CD4-positive, alpha-beta T cell treated with Interferon alpha-2 for 1 hour (primary cell): ENCODE measurements around the gene LRFN2.

ENCODE experiments used
- DNase-seq, 2 donors: peaks; one replicate each; pipeline ENCODE4 v3.0.0-alpha.2; 2020 to 2022

LRFN2 gene

DNA sequence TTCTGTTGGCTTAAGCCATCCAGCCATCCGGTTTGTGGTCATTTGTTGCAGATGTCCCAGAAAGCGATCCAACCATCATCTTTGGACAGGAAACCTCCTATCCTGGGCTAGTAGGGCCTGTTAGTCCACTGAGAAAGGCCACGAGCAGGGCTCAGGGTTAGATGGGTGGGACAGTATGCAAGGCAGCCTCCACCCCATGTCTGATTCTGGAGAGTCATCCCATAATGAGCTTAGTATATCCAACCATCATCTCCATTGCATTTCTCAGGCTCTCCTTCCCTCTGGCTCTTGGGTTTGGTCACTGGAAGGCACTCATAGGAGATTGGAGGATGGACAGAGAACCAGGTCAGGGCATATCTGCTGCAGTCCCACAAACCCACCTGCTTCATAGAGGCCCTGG is 117.8 kb downstream of the LRFN2 start:
- no peak for DNase-seq

DNA sequence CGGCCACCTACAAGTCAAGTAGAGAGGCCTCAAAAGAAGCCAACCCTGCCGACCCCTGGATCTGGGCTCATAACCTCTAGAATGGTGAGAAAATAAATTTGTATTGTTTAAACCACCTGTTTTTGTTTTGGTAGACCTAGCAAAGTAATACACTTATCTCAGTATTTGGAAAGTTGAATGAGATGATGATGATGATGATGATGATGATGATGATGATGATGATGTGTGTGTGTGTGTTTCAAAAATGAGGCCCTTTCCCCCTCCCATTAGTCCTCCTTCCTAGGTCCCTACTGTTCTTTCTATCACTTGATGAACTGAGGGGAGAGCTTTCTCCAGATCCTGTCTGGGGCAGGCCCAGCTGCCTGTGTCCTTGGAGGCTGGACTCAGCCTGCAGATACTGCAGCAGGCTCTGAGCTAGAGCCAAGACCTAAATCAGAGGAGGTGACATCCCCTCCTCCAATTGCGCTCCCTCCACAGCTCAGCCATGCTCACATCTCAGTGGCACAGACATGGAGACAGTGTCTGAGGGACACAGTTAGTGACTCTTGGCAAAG is 120.1 kb downstream of the LRFN2 start:
- DNase-seq = no peak

DNA sequence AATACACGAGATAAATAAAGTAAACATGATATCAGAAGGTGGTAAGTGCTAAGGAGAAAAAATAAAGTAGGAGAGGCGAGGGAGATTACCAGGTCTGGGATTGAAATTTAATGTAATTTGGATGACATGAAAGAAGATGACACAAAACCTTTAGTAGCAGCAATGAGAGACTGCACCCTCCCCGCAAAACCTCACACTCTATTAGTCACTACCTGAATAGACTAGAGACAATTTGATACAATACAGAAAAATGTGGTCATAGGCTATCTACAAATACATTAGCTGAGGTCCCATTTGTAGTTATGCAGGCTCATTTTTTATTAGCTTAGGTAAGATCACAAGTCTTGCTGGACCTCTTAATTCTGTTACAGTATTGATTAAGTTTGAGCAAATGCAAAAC is 125.5 kb downstream of the LRFN2 start:
- no peak for DNase-seq

DNA sequence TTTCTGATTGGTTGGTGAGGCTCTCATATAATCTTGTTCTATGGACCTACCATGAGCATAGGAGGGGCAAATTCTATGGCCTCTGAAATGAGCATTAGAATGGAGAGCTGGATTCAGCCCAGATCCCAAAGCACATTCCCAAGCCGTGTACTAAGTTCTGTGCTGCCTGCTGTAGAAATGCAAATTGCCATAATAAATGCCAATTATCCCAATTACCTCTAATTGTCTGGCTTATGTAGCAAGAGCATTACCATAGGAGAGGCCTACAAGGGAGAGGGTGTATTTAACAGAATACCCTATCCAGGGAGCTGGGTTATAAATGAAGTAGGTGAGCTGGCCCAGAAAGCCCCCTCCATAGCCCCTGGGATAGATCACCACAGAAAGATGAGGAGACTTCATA is 126.8 kb downstream of the LRFN2 start:
- no peak for DNase-seq

DNA sequence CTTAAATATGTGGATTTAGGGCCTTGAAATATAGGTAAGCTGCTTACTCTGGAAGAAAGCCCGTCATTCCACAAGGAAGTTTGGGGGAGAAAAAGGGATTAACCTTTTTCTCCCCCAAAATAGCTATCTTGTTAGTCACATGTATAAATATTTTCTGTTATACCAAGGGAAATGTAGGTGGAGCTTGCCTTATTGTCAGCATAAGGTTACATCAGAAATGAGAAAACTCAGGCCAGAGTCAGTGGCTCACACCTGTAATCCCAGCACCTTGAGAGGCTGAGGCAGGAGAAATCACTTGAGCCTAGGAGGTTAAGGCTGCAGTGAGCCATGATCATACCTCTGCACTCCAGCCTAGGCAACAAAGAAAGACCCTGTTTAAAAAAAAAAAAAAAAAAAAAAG is 129.9 kb downstream of the LRFN2 start:
- DNase-seq = no peak

DNA sequence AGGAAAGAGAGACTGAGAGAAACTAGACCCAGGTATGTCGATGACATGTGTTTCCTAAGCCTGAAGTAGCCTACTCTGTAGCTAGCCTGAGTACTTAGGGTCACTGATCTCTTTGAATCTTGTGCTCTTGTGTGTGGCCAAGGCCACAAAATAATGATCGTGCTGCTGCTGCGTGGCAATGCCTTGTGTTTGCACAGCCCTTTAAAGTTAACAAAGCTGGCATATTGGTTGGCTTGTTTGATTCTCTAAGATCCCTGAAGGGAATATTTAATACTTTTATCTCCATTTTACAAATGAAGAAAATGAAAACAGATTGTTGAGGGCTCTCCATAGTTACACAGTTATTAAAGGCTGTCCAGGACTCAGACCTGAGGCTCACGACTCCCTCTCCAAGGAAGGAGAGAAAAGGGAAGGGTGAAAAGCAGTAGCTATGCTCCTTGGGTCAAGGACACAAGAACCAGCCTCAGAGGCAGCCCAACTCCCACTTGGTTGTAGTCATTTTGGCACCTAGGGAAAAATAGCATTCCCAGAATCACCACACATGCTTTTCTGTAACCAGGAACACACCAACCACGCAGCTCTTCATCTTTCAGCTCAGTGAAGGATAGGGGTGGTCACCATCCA is 130.7 kb downstream of the LRFN2 start:
- DNase-seq = no peak

DNA sequence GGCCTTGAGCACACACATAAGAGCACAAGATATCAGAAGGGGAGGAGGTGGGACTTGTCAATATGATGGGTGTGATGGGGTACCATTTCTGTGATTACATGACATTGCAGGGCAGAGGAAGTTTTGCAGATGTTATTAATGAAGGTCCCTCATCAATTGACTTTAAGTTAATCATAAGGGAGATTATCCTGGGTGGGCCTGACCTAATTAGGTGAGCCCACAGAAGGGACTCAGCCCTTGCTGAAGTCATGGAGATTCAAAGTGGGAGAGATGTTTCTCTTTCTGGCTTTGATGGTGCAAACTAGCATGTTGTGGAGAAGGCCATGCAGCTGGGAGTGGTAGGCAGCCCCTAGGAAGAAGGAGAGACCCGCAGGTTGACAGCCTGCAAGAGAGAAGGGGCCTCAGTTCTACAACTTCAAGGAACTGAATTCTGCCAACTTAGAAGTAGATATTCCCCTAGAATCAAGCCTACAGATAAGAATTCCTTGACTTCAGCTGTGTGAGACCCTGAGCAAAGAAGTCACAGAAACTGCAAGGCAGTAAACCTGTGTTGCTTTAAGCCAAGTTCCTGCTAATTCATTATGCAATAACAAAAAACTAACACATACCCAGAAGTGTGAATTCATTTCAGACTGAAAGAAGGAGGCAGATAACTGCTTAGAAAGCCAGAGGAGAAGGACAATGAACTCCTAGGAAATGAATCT is 131.3 kb downstream of the LRFN2 start:
- no peak for DNase-seq

DNA sequence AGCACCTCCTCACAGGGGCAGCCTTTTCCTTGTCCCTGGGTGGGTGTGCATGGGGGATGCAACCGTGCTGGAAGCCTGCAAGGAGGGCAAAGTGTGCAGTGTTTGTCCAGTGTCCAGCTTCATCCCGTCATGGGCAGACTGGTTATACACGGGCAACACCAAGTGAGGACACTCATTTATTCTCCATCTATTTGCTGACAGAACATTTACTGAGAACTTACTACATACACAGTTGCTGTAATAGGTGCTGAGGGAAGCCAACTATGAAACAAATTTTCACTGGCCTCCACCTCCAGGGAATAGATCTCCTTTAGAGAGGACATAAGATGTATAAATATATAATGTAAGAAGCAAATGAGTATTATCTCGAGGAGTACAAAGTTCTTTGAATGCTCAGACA is 136.7 kb downstream of the LRFN2 start:
- no peak for DNase-seq

DNA sequence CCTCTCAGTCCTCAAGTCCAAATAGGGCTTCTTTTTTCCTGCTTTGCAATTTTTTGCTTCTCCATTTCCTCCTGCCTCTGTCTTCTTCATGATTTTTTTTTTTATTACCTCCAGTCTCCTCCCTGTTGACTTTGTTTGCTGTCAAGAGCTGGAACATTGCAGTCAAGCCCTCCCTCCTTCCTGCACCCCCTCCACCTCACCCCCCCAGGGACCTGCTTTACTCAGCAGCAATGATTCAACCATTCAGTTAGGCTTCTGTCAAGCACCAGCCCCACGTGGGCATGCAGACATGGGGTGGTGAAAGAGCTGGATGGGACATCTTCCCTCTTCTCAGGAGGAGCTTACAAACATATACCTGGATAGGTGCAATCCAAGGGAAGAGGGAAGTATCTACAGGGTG is 142.4 kb downstream of the LRFN2 start:
- no peak for DNase-seq

DNA sequence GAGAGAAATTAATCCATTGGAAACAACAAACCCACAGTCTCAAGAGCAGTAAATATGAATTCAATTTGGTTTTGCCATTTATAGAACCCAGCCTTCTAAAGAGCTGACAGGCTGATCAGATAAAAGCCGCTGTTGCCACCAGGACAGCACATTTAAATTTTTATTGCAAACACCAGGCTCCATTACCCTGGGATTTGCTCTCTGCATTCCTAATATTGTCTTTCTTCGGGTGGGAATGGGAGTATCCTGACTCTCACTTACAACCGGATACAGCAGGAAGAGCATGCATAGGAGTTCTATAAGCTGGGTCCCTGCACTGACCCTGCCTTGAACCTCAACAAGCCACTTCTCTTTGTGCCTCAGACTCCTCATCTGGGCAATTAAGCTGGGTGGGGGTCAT is 142.9 kb downstream of the LRFN2 start:
- no peak for DNase-seq

DNA sequence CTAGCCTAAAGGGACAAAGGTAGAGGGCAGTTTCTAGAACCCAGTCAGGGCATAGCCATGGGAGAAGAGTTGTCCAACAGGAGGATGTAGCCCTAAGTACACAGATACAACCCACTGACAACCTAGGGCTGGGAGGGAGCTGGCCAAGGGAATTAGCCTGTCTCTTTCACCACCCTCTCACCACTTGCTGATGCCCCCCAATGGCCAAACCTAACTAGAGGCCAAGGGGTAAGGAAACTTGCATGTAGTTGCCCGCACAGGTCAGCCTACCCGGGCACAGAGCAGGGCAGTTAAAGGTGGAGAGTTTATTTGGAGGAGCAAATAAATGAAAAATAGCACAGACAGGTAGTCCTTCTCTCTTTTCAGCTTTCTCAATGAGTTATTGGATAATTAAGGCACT is 143.3 kb downstream of the LRFN2 start:
- DNase-seq = no peak

DNA sequence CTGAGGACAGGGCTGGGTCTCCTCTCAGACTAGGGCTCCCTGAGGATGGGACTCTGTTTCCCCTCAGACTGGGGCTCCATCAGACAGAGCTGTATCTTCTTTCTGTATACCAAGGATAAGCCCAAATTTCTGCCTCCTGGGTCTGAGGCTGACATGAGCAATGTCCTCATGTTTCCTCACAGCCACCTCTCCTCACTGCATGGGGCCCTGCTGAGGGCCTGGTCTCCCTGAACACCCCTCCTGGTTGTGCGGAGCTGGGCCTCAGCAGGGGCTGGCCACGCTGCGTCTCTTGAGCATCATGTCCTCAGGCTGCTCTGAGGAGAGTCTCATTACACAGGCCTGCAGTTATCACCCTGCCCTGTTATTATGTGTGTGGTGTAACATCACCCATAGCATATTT is 144.6 kb downstream of the LRFN2 start:
- no peak for DNase-seq

DNA sequence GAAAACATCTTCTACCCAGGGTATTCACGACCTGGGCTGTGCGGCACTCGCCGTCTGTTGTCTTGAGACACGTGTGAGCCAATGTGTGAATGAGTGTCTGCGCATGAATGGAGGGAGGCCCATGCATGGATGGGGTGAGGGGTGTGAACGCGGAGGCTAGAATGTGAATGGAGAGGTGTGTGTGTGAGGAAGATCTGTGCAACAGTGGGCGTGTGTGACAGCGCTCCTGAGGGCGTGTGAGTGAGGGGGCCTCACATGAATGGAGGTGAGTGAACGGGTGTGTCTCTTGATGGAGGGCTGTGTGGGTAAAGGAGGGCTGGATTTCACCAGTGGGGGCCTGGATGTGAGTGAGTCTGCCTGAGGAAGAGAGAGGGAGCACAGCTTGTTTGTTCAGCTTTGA is 146.0 kb downstream of the LRFN2 start:
- no peak for DNase-seq

DNA sequence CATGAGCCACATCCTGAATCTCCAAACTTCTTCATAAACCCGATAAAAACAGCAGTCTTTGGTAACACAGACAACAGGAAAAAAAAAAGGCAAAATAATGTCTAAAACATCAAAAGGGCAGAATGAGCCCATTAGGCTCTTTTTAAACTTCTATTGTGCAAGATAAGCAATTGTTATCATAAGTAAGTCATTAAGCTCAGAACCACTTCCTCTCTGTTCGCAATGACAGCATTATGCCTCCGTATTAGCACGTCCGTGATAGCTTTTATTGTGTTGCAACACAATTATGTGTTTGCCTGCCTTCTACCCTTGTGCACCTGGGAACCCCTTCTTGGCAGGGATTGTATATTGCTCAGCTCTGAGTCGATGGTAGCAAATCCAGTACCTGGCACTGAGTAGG is 147.1 kb downstream of the LRFN2 start:
- no peak for DNase-seq

DNA sequence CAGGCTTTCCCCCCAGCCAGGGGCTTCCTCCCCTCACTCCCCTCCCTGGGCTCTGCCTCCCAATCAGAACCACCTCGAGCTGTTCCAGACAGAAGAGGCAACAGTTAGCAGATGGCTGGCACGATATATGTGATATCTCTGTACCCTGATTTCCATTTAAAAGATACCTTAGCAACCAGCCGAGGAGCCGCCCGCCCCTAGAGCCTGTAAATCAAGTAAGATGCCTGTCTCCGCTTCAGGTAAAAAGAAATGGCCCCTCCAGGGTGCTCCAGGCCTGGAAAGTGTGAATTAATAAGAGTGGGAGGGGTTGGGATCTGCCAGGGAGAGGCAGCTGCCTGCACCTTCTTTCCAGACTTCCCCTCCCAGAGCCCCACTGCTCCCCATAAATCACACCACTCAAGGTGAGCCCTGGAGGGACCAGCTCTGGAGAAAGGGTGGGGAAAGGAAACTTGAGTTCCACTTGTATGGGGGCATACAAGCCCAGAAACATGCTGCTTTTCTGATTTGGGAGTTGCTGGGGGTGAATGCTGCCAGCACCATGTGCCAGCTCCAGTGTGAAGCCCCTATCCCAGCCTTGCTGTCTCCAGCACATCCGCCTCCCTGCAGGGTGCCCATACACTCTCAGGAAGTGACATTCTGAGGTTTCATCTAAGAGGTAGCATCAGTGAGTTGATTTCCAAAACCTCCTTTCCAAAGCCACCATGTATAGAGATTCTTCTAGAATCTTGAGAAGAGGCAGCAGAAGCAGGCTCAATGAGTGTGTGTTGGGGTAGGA is 148.0 kb downstream of the LRFN2 start:
- no peak for DNase-seq

DNA sequence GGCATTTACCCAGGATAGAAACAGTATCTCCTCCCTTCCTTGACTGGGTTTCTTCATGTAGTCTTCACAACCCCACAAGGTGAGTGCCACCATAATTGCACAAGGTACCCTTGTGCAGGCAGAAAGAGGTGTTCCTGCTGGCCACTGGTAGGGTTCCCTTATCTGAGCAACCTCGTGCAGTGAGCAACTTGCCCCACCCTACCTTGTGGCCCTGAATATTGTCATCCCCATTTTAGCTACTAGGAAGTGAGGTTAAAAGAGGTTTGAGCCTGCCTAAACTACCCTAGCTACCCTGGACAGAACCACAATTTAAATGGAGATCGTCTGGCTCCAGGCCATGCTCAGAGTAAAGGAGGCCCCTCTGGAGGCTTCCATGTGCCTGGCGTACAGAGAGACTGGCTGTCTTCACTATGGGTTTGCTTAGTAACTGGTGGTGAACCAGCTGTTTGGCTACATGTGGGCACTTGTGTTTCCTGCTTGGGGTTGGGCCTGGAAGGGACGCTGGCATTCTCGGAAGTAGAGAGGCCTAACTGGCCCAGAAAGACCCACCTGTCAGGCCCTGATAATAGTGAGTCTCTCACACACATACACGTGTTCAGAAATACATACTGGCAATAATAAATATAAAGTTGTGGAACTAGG is 148.8 kb downstream of the LRFN2 start:
- no peak for DNase-seq

DNA sequence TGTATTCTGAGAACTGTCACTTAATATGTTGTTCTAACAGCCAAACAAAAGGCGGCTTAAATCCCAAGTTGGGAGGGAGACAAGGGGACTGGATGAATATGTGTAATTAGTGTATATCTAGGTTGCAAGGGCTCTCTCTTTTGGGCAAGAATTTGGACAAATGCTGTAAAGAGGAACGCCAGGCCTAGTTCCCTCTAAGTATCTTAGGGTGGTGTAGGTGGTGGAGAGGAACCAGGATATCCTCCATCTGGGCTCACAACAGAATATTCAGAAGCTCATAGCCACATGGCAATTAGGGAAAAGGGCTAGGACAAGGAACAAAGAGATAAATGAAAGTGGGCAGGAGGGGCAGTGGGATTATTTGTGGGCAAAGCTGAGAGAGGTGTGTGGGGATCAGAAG is 149.5 kb downstream of the LRFN2 start:
- DNase-seq = no peak

DNA sequence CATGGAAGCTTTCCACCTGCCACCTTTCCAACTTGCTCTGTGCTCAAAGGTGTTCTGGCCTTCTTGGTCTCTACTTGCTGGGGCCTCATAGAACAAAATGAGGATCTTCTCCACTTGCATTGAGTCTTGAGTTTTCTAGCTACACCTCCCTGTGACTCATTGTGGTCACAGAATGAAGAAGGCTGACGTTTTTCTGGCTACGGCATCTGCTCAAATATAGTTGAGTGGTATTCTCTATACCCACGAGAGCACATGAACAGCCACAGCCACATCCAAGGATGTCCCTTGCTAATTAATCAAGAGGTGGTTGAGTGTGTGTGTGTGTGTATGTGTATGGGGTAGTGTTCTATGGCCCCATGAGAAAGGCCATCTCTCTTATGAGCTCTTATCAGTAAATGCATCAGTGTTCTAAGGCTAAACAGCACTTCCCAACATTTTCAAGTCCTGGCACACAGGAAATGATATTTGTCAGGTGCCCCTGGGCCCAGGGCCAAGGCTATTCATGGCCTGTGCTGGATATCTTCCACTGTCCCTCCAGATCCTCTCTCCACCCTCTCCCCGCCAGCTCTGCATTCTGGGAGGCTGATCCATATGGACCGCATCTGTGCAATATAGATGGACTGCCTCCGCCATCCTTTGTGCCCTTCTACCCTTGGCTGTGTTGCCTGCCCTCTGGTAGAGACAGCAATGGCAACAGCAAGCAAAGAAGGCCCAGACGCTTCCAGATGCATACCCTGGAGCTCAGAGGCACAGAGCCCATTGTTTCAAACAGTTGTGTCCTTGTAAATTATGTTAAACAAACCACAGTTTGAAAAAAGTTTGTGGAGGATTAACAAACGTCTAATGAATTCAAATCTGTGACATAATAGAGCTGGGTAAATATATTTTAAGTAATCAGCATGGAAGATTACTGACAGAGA is 150.2 kb downstream of the LRFN2 start:
- peak; percentile 9 to 39 for DNase-seq

DNA sequence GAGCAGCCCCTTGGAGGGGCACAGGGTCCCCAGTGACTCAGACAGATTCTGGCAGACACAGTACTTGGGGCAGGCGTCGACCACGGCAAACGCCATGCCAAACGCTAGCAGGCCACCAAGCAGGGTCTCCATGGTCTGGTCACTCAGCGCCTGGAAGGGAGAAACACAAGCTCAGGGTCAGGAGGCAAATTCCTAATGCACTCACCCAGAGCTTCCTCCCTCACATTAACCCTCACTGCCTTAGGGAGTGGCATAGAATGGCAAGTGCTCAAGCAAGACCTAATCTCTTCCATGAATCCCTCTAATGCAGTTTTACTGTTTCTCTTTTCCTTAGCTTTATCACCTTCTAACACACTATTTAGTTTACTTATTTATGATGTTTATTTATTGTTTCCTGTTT is 154.2 kb downstream of the LRFN2 start:
- DNase-seq = no peak

DNA sequence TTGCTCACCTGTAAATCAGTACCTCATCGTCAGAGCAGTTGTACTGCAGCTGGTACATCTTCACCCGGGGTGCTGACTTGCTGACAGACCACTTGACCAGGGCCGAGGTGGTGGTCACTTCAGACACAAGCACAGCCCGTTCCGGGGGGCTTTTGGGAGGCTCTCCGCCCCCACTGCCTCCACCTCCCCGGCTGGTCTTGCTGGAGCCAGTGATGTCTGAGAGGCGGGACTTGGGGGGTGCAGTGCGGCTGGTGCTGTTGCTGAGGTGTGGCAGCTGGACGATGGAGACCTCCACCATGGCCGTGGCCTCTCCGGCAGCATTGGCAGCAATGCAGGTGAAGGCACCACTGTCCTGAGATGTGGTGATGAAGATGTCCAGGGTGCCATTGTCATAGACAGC is 155.5 kb downstream of the LRFN2 start:
- DNase-seq = no peak

DNA sequence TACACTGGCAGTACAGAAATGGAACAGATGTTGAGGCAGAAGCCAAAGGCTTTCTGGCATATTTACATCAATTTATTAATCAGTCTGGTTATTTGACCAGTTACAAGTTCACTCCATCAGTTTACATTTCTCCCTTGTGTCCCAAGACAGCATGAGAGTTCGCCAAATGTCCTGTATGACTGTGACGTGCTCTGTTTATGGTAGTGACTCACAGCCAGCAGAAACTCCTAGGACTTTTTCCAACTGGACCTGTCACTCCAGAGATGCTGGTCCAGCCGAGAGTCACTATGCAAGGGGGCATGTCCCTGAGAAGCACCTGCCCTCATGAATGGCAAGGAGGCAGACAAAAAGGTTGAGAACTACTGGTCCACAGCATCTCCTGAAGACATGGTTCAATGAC is 160.0 kb downstream of the LRFN2 start:
- DNase-seq = no peak

DNA sequence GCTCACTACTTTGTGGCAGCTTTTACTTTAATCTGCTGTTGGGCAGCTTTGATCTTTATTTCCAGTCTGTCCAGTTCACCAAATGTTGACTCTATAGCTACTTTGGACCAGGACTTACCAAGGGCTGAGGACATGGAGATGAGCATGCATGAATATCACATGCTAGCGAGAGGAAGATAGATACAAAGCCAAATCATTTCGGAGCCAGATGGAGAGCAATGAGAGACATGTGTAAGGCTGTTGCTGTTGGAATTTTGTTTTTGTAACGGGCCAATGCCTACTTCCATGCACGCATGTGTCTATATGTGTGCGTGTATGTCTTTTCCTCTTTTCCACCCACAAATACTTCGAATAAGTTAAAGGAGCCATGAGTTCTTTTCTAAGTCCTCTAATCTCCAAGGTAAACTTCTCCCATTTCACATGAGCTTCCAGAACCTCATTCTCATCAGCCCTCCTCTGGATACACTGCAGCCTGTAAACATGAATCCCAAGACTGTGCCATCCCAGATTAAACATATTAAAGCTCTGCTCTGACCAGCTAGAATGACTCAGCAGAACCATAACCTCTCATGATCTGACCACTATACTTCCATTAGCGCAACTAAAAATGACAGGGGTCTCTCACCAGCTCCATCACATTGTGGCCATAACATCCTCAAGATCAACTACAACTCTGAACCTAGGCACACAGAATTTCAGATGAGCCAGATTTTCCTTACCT is 160.7 kb downstream of the LRFN2 start:
- no peak for DNase-seq
